ENCODE results near the gene ENPP6. TPM values are rescaled to one million over a fixed set of nuclear protein-coding genes. Genes with fewer than 3 reads are reported as not detected.

Gene ENPP6
- total RNA-seq, 1 donor from 2014 or later, result 2.5 TPM

GRCh38 chr4:184252136-184253071 lies 34.7 kb upstream of the ENPP6 start:
- DNase-seq (ENCODE audit: low spot score), result no peak
- no peak overlapping the region for H3K4me3 Mint-ChIP-seq
- H3K4me1 Mint-ChIP-seq (ENCODE audit: low read depth), result peaks cover 38% of the 10 kb centered on the region
- H3K36me3 Mint-ChIP-seq (ENCODE audit: low read depth), result no peaks in the 10 kb centered on the region
- H3K27me3 Mint-ChIP-seq (ENCODE audit: insufficient read depth), result peaks cover 1% of the 10 kb centered on the region
- peak overlapping the region; percentile 94 for H3K27ac Mint-ChIP-seq
- intact Hi-C loops (cut with micrococcal nuclease), result loop anchor here (1.0 to 5.0 kb wide), 4 partner anchors 11 to 745 kb away; partner anchors contain the start of genes ING2, RWDD4 and TRAPPC11
- peaks cover 6% of the 10 kb centered on the region for H3K9me3 Mint-ChIP-seq

GRCh38 chr4:184251670-184251980 lies 34.0 kb upstream of the ENPP6 start:
- intact Hi-C loops (cut with micrococcal nuclease), result loop anchor here (1.0 to 5.0 kb wide), 6 partner anchors 14 to 744 kb away; partner anchors contain the start of genes ING2, RWDD4 and TRAPPC11
- Mint-ChIP-seq H3K4me1 (ENCODE audit: low read depth) (peaks cover 38% of the 10 kb centered on the region), H3K9me3 (peaks cover 6% of the 10 kb centered on the region), H3K27ac (peak overlapping the region; percentile 94), H3K36me3 (ENCODE audit: low read depth) (no peaks in the 10 kb centered on the region), H3K27me3 (ENCODE audit: insufficient read depth) (peaks cover 1% of the 10 kb centered on the region), H3K4me3 (no peak overlapping the region)
- DNase-seq (ENCODE audit: low spot score), result no peak

- intact Hi-C loops (cut with micrococcal nuclease), result loop anchor here (1.0 to 5.0 kb wide), 6 partner anchors 14 to 744 kb away; partner anchors contain the start of genes ING2, RWDD4 and TRAPPC11
- peaks cover 6% of the 10 kb centered on the region for H3K9me3 Mint-ChIP-seq
- peak overlapping the region; percentile 94 for H3K27ac Mint-ChIP-seq
- peaks cover 1% of the 10 kb centered on the region for H3K27me3 Mint-ChIP-seq (ENCODE audit: insufficient read depth)
- H3K36me3 Mint-ChIP-seq (ENCODE audit: low read depth), result no peaks in the 10 kb centered on the region
- H3K4me3 Mint-ChIP-seq, result peak overlapping the region; percentile 27
- no peak for DNase-seq (ENCODE audit: low spot score)
- H3K4me1 Mint-ChIP-seq (ENCODE audit: low read depth), result peaks cover 38% of the 10 kb centered on the region
Observed at GRCh38 chr4:184250795-184251669, 33.4 kb upstream of the ENPP6 start.

GRCh38 chr4:184248216-184248615 lies 30.5 kb upstream of the ENPP6 start:
- peaks cover 2% of the 10 kb centered on the region for H3K36me3 Mint-ChIP-seq (ENCODE audit: low read depth)
- intact Hi-C loops (cut with micrococcal nuclease), result no loop called here
- peaks cover 3% of the 10 kb centered on the region for H3K9me3 Mint-ChIP-seq
- H3K27ac Mint-ChIP-seq, result no peak overlapping the region
- peaks cover 21% of the 10 kb centered on the region for H3K4me1 Mint-ChIP-seq (ENCODE audit: low read depth)
- H3K4me3 Mint-ChIP-seq, result no peak overlapping the region
- DNase-seq (ENCODE audit: low spot score), result no peak
- H3K27me3 Mint-ChIP-seq (ENCODE audit: insufficient read depth), result peaks cover 1% of the 10 kb centered on the region

- DNase-seq (ENCODE audit: low spot score), result no peak
- Mint-ChIP-seq H3K36me3 (ENCODE audit: low read depth) (peaks cover 2% of the 10 kb centered on the region), H3K27me3 (ENCODE audit: insufficient read depth) (peaks cover 1% of the 10 kb centered on the region), H3K4me1 (ENCODE audit: low read depth) (peaks cover 19% of the 10 kb centered on the region), H3K9me3 (peaks cover 3% of the 10 kb centered on the region), H3K4me3 (no peak overlapping the region), H3K27ac (peak overlapping the region; percentile 7)
- intact Hi-C loops (cut with micrococcal nuclease), result no loop called here
Observed at GRCh38 chr4:184247421-184247820, 29.7 kb upstream of the ENPP6 start.

- no peak for DNase-seq (ENCODE audit: low spot score)
- intact Hi-C loops (cut with micrococcal nuclease), result no loop called here
- Mint-ChIP-seq H3K27me3 (ENCODE audit: insufficient read depth) (peaks cover 1% of the 10 kb centered on the region), H3K36me3 (ENCODE audit: low read depth) (peaks cover 2% of the 10 kb centered on the region), H3K4me1 (ENCODE audit: low read depth) (peaks cover 9% of the 10 kb centered on the region), H3K9me3 (peaks cover 3% of the 10 kb centered on the region), H3K4me3 (no peak overlapping the region), H3K27ac (no peak overlapping the region)
Observed at GRCh38 chr4:184246426-184246825, 28.8 kb upstream of the ENPP6 start.

GRCh38 chr4:184238072-184238745 lies 20.5 kb upstream of the ENPP6 start:
- no peak for DNase-seq (ENCODE audit: low spot score)
- H3K36me3 Mint-ChIP-seq (ENCODE audit: low read depth), result peaks cover 11% of the 10 kb centered on the region
- peak overlapping the region; percentile 70 for H3K4me3 Mint-ChIP-seq
- H3K27me3 Mint-ChIP-seq (ENCODE audit: insufficient read depth), result no peaks in the 10 kb centered on the region
- peak overlapping the region; percentile 97 for H3K27ac Mint-ChIP-seq
- H3K4me1 Mint-ChIP-seq (ENCODE audit: low read depth), result peaks cover 55% of the 10 kb centered on the region
- H3K9me3 Mint-ChIP-seq, result peaks cover 26% of the 10 kb centered on the region
- intact Hi-C loops (cut with micrococcal nuclease), result loop anchor here (5.0 to 10.0 kb wide), 2 partner anchors 71 to 587 kb away; partner anchors contain the start of gene ACSL1

- Mint-ChIP-seq H3K27ac (peak overlapping the region; percentile 97), H3K4me1 (ENCODE audit: low read depth) (peaks cover 59% of the 10 kb centered on the region), H3K27me3 (ENCODE audit: insufficient read depth) (no peaks in the 10 kb centered on the region), H3K9me3 (peaks cover 26% of the 10 kb centered on the region), H3K36me3 (ENCODE audit: low read depth) (peaks cover 11% of the 10 kb centered on the region), H3K4me3 (peak overlapping the region; percentile 70)
- peak; percentile 62 for DNase-seq (ENCODE audit: low spot score)
- intact Hi-C loops (cut with micrococcal nuclease), result loop anchor here (1.0 to 10.0 kb wide), 11 partner anchors 8 to 587 kb away; partner anchors contain the start of genes ACSL1 and IRF2
Observed at GRCh38 chr4:184237612-184238011, 19.9 kb upstream of the ENPP6 start.

GRCh38 chr4:184235526-184235925 lies 17.9 kb upstream of the ENPP6 start:
- H3K4me1 Mint-ChIP-seq (ENCODE audit: low read depth), result peaks cover 77% of the 10 kb centered on the region

GRCh38 chr4:184234155-184234554 lies 16.5 kb upstream of the ENPP6 start:
- Mint-ChIP-seq H3K9me3 (peaks cover 27% of the 10 kb centered on the region), H3K4me3 (no peak overlapping the region), H3K27ac (no peak overlapping the region), H3K36me3 (ENCODE audit: low read depth) (peaks cover 11% of the 10 kb centered on the region), H3K4me1 (ENCODE audit: low read depth) (peaks cover 91% of the 10 kb centered on the region), H3K27me3 (ENCODE audit: insufficient read depth) (no peaks in the 10 kb centered on the region)
- intact Hi-C loops (cut with micrococcal nuclease), result loop anchor here (5.0 to 10.0 kb wide), 2 partner anchors 577 to 591 kb away; partner anchors contain the start of genes ACSL1, RWDD4 and TRAPPC11
- no peak for DNase-seq (ENCODE audit: low spot score)

More at GRCh38 chr4:184235526-184235925, 17.9 kb upstream of the ENPP6 start:
- Mint-ChIP-seq H3K36me3 (ENCODE audit: low read depth) (peaks cover 11% of the 10 kb centered on the region), H3K27me3 (ENCODE audit: insufficient read depth) (no peaks in the 10 kb centered on the region), H3K27ac (no peak overlapping the region), H3K9me3 (peaks cover 26% of the 10 kb centered on the region), H3K4me3 (no peak overlapping the region)
- no peak for DNase-seq (ENCODE audit: low spot score)
- intact Hi-C loops (cut with micrococcal nuclease), result loop anchor here (5.0 to 10.0 kb wide), 2 partner anchors 68 to 589 kb away; partner anchors contain the start of gene ACSL1

- no peak for DNase-seq (ENCODE audit: low spot score)
- Mint-ChIP-seq H3K27ac (peak overlapping the region; percentile 2), H3K4me3 (no peak overlapping the region), H3K27me3 (ENCODE audit: insufficient read depth) (no peaks in the 10 kb centered on the region), H3K36me3 (ENCODE audit: low read depth) (peaks cover 10% of the 10 kb centered on the region), H3K4me1 (ENCODE audit: low read depth) (peaks cover 93% of the 10 kb centered on the region), H3K9me3 (peaks cover 28% of the 10 kb centered on the region)
- intact Hi-C loops (cut with micrococcal nuclease), result loop anchor here (1.0 to 10.0 kb wide), 3 partner anchors 576 to 729 kb away; partner anchors contain the start of genes ACSL1, RWDD4 and TRAPPC11
Observed at GRCh38 chr4:184232975-184233374, 15.3 kb upstream of the ENPP6 start.

GRCh38 chr4:184232202-184232601 lies 14.5 kb upstream of the ENPP6 start:
- peaks cover 10% of the 10 kb centered on the region for H3K36me3 Mint-ChIP-seq (ENCODE audit: low read depth)
- no peaks in the 10 kb centered on the region for H3K27me3 Mint-ChIP-seq (ENCODE audit: insufficient read depth)
- H3K4me3 Mint-ChIP-seq, result no peak overlapping the region
- H3K27ac Mint-ChIP-seq, result no peak overlapping the region
- no peak for DNase-seq (ENCODE audit: low spot score)
- intact Hi-C loops (cut with micrococcal nuclease), result loop anchor here (1.0 to 10.0 kb wide), 3 partner anchors 575 to 728 kb away; partner anchors contain the start of genes ACSL1, RWDD4 and TRAPPC11
- peaks cover 22% of the 10 kb centered on the region for H3K9me3 Mint-ChIP-seq
- peaks cover 93% of the 10 kb centered on the region for H3K4me1 Mint-ChIP-seq (ENCODE audit: low read depth)
